Measurements from ENCODE around the gene IL1F10.
A peak's percentile ranks its signal among the peaks of the same experiment; 100 is the strongest.

The IL1F10 gene

GRCh38 chr2:113038291-113038690 is 29.5 kb upstream of the IL1F10 start:
- Histone ChIP-seq H3K4me1 (no peaks in the 10 kb centered on the region), H3K36me3 (ENCODE audit: control insufficient read depth, insufficient read depth, low read length) (no peaks in the 10 kb centered on the region), H3K79me2 (no peaks in the 10 kb centered on the region), H3K27ac (no peak overlapping the region), H3K9ac (no peak overlapping the region), H3K9me3 (ENCODE audit: control insufficient read depth, low read length) (no peaks in the 10 kb centered on the region), H3K27me3 (ENCODE audit: control insufficient read depth, insufficient read depth, low read length) (no peaks in the 10 kb centered on the region), H3K4me3 (ENCODE audit: low read depth, low read length) (no peak overlapping the region), H3K4me2 (ENCODE audit: low read length) (no peak overlapping the region), H2AFZ (no peak overlapping the region)
- no peak for TF ChIP-seq CTCF (IDR thresholded peaks at IDR 0.05)

- H3K79me2 ChIP-seq: no peaks in the 10 kb centered on the region
- no peaks in the 10 kb centered on the region for H3K36me3 ChIP-seq (ENCODE audit: control insufficient read depth, insufficient read depth, low read length)
- no peak overlapping the region for H3K27ac ChIP-seq
- no peak overlapping the region for H3K9ac ChIP-seq
- H3K4me1 ChIP-seq: no peaks in the 10 kb centered on the region
- no peak overlapping the region for H2AFZ ChIP-seq
- TF ChIP-seq CTCF (IDR thresholded peaks at IDR 0.05): no peak
- no peak overlapping the region for H3K4me3 ChIP-seq (ENCODE audit: low read depth, low read length)
- no peaks in the 10 kb centered on the region for H3K9me3 ChIP-seq (ENCODE audit: control insufficient read depth, low read length)
- no peak overlapping the region for H3K4me2 ChIP-seq (ENCODE audit: low read length)
- no peaks in the 10 kb centered on the region for H3K27me3 ChIP-seq (ENCODE audit: control insufficient read depth, insufficient read depth, low read length)
Measured at GRCh38 chr2:113039158-113039557, 28.6 kb upstream of the IL1F10 start.

GRCh38 chr2:113039719-113040118 is 28.1 kb upstream of the IL1F10 start:
- Histone ChIP-seq H3K9ac (no peak overlapping the region), H3K36me3 (ENCODE audit: control insufficient read depth, insufficient read depth, low read length) (no peaks in the 10 kb centered on the region), H3K9me3 (ENCODE audit: control insufficient read depth, low read length) (no peaks in the 10 kb centered on the region), H3K4me1 (no peaks in the 10 kb centered on the region), H3K4me3 (ENCODE audit: low read depth, low read length) (no peak overlapping the region), H2AFZ (no peak overlapping the region), H3K27ac (no peak overlapping the region), H3K79me2 (no peaks in the 10 kb centered on the region), H3K27me3 (ENCODE audit: control insufficient read depth, insufficient read depth, low read length) (no peaks in the 10 kb centered on the region), H3K4me2 (ENCODE audit: low read length) (peak overlapping the region; percentile 17)
- TF ChIP-seq CTCF (IDR thresholded peaks at IDR 0.05): no peak

- no peak overlapping the region for H3K4me3 ChIP-seq (ENCODE audit: low read depth, low read length)
Measured at GRCh38 chr2:113041871-113042270, 25.9 kb upstream of the IL1F10 start.

More at GRCh38 chr2:113041871-113042270, 25.9 kb upstream of the IL1F10 start:
- Histone ChIP-seq H3K4me1 (no peaks in the 10 kb centered on the region), H3K4me2 (ENCODE audit: low read length) (no peak overlapping the region), H3K9me3 (ENCODE audit: control insufficient read depth, low read length) (no peaks in the 10 kb centered on the region), H3K27ac (no peak overlapping the region), H2AFZ (no peak overlapping the region), H3K79me2 (no peaks in the 10 kb centered on the region), H3K9ac (no peak overlapping the region), H3K27me3 (ENCODE audit: control insufficient read depth, insufficient read depth, low read length) (no peaks in the 10 kb centered on the region), H3K36me3 (ENCODE audit: control insufficient read depth, insufficient read depth, low read length) (no peaks in the 10 kb centered on the region)
- TF ChIP-seq CTCF (IDR thresholded peaks at IDR 0.05): no peak

Data from parathyroid adenoma (tissue), 2 donors.